ENCODE measurements around the gene SLC44A1.

The SLC44A1 gene

DNA sequence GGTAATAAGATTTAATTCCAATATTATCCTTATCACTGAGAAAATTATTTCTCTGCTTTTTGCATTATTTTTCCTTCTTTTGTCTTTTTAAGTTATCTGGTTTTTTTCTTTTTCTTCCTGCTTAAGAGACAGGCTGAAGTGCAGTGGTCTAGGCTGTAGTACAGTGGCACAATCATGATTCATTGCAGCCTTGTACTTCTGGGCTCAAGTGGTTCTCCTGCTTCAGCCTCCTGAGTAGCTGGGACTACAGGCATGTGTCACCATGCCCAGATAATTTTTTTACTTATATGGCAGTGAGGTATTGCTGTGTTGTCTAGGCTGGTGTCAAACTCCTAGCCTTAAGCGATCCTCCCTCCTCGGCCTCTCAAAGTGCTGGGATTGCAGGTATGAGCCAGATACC is 93.9 kb downstream of the SLC44A1 start:
- DNase-seq (ENCODE audit: low spot score): no peak

DNA sequence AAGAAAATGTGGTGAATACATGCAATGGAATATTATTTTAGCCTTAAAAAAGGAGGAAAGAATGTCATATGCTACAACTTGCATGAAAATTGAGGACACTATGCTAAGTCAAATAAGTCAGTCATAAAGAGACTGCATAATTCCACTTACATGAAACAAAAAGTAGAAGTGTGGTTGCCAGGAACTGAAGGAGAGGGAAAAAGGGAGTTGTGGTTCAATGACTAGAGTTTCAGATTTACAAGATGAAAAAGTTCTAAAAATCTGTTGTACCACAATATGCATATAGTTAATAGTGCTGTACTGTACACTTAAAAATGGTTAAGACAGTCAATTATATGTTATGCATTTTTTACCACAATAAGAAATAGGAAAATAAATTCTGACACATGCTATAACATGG is 95.4 kb downstream of the SLC44A1 start:
- DNase-seq (ENCODE audit: low spot score): no peak

DNA sequence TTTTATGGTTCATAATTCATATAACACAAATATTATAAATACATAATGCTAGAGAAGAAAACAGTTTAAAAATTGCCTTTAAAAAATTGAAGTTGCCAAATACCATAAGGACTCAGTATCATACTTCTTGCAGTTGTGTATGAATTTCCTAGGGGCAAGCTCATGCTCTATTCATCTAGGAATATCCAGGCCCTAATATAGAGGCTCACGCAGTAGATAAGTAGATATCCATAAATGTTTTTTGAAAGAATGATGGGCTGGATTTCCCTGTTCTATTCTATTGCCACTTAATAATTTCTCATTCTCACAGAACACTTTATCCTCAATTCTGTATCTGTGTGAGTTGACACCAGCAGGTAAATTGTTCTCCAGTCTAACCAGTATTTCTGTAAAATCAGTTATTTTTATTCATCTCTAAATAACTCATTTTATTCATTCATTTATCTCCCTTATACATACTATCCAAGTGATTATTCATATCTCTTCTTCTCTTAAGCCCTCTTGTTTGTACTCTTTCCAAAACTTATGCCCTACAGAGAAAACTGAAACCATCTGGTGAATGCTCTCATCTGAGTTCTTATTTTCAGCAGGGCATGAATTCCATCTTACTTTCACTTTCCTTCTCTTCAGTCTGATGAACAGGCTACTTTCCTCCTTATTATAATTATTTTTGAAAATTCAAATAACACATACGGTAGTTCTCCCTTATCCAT is 97.1 kb downstream of the SLC44A1 start:
- peak; percentile 16 for DNase-seq (ENCODE audit: low spot score)

DNA sequence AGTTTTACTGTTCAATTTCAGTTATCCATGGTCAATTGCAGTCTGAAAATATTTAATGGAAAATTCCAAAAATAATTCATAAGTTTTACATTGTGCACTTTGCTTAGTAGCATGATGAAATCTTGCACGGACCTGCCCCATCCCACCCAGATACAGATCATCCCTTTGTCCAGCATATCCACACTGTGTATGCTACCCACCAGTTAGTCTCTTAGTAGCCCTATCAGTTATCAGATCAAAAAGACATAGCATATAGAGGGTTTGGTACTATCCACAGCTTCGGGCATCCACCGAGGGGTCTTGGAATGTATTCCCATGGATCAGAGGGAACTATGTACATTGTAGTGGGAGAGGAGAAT is 97.7 kb downstream of the SLC44A1 start:
- no peak for DNase-seq (ENCODE audit: low spot score)

DNA sequence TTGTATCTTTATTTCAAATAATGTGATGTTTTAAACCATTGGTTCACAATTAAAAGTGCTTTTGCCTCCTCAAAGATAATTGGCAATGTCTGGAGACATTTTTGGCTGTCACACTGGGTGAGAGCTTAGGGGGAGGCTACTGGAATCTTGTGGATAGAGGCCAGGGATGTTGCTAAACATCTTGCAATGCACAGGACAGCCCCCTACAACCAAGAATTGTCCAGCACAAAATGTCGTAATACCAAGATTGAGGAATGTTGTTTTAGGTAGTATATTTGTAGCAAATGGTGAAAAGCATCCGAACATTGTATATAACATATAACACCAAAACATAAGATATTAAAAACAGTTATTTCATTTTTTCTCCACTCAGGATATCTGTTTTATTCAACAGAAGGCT is 99.8 kb downstream of the SLC44A1 start:
- no peak for DNase-seq (ENCODE audit: low spot score)

DNA sequence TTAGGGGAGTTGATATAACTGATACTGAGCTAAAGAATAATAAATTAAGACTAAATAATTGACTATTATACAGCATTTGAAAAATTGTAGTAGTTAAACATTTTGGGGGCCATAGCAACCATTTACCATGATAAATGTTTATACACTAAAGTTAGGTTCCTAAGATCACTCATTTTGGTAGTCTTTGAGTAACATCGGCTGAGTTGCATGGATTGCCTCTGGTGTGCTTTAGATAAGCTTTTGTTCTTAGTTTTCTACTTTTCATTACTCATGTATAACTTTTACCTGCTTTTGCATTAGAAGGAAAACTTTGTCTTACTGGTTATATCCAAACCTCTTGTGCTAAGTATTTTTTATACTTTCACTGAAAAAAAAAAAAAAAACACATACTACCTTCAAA is 101.2 kb downstream of the SLC44A1 start:
- DNase-seq (ENCODE audit: low spot score): no peak

DNA sequence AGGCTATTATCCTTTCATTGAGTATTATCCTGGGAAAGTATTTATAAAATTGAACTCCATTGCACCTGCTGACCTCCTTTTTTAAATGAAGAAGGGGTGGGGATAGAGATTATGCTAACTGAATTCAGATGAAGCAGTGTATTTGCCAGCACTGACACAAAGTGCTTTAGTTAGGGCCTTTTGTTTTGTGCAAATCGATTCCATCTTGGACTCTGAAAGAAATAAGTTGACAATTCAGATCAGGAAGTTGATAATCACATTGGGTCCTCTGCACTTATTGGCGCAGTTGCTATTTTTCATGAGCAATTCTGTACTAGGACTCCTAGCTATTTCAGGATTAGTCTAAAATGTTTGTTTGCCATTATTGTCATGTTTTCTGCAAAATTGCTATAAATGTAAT is 101.8 kb downstream of the SLC44A1 start:
- DNase-seq (ENCODE audit: low spot score): no peak

DNA sequence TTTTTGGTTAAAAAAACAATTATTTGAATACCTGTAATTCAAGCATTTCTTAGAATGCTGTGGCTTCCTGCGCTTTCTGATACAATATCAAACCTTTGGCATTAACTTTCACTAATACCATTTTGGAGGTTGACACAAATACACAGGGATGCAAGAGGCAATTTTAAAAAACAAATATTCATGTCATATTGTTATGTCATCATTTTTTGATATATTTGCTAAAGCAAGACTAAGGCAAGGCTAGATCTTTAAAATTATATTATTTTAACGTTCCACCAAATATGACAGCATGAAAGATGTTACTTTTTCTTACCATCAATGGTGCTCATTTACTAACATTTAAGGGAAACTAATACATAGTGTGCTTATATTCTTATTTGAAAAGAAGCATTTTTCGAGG is 110.0 kb downstream of the SLC44A1 start:
- no peak for DNase-seq (ENCODE audit: low spot score)

DNA sequence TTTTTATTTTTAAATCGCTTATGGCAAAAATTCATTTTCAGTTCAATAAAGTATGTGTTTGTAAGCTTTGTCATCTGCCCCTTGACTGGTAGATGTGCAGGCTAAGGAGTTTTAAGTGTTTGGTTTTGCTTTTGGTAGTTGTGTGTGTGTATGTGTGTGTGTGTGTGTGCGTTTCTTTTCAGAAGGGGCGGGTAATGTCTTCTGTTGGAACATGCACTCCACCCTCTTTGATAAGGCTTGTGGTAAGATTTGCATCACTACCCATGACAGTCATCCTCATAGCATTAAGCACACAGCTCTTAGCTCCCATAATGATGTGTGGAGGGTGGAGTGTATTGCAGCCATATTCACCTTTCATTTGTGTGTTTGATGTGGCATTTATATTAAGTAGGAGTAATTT is 111.3 kb downstream of the SLC44A1 start:
- DNase-seq (ENCODE audit: low spot score): peak; percentile 38

DNA sequence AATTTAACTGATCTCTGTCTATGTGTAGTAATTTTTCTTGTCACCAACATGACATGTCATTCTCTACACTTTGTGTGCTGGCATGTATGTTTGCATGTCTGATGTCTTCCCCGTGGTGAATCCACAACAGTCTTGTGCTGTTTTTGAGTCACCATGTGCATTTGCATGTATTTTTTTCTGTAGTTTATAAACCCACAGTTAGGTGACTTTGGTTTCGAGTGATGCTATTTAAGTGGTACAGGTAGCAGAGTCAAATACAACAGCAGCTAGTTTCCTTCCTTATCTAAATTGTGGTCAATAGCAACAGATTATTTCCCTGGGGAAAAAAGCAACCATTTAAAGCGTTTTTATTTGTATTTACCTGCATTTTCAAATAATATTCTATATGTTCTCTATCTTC is 113.5 kb downstream of the SLC44A1 start:
- DNase-seq (ENCODE audit: low spot score): no peak

DNA sequence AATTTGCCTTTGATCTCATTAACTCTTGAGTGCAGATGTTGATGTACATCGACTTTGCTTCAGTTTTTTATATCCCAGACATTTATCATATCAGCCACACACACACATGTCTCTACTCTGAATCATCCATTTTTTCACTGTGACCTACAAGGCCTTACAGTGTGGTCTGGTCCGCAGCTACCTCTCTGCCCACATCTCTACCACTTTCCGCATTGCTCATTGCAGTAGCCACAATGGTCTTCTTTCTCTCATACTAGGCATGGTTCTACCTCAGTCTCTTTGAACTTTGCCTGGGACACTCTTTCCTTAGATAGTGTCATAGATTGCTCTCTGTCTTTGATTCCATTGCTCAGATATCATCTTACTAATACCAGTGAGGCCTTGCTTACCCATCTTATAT is 115.4 kb downstream of the SLC44A1 start:
- DNase-seq (ENCODE audit: low spot score): peak; percentile 4

DNA sequence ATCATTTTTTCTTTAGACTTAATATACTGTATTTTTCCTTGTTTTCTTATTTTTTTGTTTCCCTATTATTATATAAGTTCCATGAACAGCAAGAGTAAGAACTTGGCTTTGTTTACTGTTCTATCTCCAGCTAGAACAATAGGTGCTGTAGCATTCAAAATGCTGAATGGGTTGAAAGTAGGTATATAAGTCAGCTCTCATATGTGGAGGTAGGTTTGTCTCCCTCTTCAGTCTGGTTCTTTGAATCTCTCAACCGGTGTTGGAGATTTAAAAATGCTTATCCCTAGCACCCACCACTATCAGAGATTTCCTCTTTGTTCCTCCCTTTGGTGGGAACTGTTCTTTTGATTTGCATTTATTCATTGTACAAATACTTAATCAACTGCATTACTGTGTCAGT is 115.9 kb downstream of the SLC44A1 start:
- DNase-seq (ENCODE audit: low spot score): no peak

DNA sequence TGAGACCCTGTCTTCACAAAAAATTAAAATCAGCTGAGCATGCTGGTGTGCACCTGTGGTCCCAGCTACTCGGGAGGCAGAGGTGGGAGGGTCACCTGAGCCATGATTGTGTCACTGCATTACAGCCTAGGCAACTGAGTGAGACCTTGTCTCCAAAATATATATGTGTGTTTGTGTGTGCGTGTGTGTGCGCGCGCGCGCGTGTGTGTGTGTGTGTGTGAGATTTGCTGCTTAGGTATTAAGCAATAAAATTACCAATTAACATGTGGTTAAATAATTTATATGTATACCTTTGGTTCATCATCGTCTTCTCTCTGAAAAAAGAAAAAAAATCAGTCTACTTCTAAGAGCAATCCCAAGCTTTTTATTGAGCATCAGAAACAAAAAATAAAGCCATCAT is 117.4 kb downstream of the SLC44A1 start:
- DNase-seq (ENCODE audit: low spot score): no peak

DNA sequence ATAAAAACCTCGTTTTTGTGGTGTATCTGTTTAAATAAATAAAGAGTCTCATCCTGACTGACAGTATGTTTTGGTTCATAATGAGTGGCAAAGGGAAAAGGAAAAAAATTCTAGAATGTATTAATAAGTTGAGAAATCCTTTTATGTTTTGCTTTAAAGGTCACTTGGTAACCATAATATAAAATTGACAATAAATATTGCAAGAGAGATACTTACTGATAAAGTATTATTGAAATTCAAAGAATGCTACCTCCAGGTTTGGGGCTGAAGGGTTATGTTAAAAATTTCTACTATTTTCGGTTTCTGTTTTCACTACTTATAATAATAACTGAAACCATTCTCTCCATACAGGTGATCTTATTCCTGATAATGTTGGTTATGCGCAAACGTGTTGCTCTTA is 118.0 kb downstream of the SLC44A1 start:
- no peak for DNase-seq (ENCODE audit: low spot score)

DNA sequence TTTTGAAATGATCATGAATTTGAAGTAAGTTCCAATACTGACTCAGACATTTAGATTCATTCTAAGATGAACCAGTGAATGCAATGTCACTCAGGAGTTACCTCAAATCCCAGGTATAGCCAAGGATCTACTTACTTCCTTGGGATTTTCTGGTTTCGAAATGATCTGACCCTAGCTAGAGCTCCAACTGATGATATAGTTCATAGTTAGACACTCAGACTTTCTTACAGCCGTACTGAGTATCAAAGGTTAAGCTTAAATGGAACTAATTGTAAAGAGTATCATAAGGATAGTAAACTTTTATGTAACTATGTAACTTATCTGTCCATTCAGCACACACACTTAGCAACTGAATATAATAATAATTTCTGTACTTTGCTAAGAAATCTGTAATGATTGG is 119.4 kb downstream of the SLC44A1 start:
- no peak for DNase-seq (ENCODE audit: low spot score)

DNA sequence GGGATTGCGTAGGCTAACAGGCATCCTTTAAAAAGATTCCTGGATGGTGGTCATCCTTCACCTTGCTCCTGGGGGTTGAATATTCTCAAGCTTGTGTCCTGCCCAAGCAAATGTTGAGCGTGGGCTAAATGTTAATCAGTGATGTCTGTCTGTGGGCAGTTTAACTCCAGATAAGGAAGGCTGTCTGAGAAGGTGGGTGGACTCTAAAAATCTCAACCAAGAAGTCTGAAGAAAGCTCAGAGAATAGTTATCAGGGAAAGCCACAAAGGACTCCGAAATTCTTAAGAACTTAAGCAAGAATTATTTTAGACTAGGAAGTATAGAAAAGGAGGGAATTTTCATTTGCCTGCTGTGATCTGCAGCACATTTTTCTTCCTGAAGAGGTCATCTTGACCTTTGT is 125.5 kb downstream of the SLC44A1 start:
- DNase-seq (ENCODE audit: low spot score): no peak

DNA sequence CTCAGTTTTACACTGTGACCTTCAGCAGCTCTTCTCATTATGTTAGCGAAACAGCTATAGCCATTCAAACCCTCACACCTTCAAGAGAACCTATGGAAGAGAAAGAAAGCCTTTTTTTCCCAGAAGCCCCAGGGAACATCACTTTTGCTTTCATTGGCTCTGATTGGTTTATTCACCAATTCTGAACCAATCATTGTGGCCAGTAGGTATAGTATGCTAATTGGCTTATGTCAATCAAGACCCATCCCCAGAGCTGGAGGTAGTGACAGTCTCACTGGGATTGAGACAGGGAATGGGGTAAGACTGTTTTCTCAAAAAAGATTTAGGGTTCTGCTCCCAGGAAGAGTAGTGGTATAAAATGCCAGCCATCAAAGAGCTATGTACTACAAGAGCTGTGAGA is 129.3 kb downstream of the SLC44A1 start:
- DNase-seq (ENCODE audit: low spot score): no peak

DNA sequence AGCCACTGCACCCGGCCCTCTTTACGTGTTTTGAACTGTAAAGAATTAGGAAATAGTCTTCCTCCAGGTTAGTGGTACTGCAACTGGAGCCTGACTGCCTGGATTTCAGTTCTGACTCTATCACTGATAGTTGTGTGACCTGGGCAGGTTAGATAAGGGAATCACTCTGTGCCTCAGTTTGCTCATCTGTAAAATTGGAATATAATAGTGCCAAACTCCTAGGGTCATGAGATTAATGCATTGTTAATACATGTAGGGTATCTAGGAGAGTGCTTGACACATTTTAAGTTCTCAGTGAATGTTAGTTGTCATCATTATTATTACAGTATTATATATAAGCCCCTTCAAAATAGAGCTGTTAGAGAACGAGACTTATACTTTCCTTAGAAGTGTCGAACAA is 130.9 kb downstream of the SLC44A1 start:
- DNase-seq (ENCODE audit: low spot score): no peak

DNA sequence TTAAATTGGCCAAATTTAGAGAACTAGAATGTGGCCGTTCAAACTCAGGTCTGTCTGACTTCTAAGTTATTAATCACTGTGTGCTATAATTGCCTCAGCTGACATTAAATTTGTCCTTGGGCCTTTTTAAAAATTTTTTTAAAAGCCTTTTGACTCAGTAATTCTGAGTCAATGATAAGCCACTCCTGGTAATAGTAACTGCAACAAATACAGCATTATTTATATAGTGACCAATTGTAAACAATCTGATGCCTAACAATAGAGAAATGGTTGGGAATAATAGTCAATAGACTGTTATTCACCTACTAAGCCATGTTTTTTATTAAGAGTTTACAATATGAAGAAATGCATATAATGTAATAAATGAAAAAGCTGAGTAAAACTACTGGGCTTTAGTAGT is 132.4 kb downstream of the SLC44A1 start:
- DNase-seq (ENCODE audit: low spot score): no peak

DNA sequence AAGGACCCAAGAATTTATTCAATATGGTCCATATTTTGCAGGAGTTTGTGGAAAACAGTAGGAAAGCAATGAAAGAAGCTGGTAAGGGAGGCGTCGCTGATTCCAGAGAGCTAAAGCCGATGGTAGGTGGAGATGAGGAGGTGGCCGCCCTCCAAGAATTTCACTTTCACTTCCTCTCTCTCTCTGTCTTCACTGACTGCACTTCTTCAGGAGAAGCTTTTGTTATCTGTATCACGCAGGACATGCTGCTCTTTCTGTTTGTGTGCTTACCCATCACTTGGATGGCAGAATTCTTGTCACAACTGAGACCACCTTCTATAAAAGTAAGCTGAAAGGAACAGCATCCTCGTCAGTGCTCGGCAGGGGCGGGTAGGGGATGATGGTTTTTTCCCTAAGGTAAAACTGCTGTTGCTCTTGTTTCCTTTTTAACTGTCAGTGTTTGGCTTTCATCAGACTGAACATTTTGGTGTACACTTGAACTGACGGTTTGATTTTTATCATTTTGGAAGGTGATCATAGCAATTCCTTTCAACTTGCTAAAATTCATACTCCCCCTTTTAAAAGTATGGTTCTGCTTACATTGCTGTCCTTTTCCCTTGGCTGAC is 141.0 kb downstream of the SLC44A1 start:
- no peak for DNase-seq (ENCODE audit: low spot score)

DNA sequence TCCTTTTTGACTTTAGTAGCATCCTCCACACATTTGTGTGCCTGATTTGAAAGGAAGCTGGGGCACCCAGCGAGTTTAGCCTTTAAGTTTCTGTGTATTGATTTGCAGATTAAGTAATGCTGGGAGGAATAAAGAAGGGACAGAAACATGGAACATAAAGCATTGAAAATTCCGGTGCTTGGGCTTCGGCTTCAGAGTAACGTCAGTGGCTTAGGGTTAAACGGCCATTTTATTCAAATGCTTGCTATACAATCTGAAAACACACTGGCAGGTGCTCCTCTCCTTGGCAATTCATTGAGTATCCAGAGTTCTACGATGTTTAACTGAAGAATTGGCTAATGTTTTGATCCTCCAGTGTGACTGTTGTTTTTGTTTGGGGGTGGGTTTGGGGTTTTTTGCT is 145.3 kb downstream of the SLC44A1 start:
- DNase-seq (ENCODE audit: low spot score): no peak

DNA sequence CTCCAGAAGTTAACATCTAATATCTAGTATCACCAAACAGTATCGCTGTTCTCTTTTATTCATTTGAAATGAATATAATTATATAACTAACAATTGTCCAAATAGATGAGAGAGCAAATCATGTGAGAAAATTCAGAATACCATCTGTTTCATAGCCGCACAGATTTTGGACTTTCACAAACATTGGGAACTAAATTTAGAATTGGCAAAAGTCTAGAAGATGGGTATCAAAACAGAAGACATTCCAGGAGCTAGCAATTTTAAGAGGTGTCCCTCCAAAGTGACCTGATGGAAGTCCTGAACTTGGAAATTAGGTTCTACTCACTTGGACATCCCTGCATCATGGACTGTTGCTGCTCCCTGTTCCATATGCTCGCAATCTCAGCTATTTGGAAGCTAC is 146.4 kb downstream of the SLC44A1 start:
- DNase-seq (ENCODE audit: low spot score): no peak

DNA sequence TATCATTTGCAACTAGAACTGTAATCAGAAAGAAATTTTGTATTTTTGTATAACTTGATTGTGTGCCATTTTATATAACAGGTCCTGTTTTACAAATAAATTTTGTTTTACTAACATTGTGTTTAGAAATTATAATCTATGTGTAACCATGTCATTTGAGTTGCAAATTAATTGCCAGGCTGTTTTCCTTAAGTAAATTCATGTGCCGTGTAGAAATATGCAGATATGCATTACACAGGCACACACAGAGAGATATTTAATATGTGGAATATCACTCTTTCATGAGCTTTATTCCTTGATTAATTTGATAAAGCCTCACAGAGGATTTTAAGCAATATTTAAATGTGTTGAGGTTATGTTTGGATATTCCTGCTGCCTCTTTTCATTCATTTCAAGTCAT is 146.8 kb downstream of the SLC44A1 start:
- no peak for DNase-seq (ENCODE audit: low spot score)

DNA sequence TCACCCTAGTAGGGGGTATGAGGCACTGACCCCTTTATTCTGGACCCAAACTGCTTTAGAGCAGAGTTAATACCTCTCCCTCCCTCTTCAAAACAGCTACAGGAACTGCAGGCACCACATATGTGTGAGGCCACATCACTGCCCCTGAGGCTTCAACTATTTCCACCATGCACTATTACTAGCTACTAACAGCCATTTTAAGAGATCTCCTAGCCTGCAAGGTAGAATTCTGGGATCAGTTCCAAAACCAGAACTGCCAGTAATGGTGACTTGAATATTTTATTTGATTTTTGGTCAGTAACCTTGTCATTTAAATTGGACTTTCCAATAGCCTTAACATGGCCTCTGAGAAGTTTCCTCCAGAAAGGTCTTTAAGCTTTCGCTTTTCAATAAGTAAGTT is 148.1 kb downstream of the SLC44A1 start:
- no peak for DNase-seq (ENCODE audit: low spot score)
